ENCODE data around the gene CFAP74.

- TF ChIP-seq CTCF (IDR thresholded peaks at IDR 0.05) (no peak), POLR2A (IDR thresholded peaks at IDR 0.05) (no peak)
Observed at GRCh38 chr1:1939296-1940122, 64.1 kb downstream of the CFAP74 start.
